Right lobe of liver (tissue), 4 donors: ENCODE data around the gene IGF2.
"Not testable (repeated sequence)": the region's sequence is repeated elsewhere in the genome, so short reads cannot be mapped to it uniquely, and the experiment has no call there.

ENCODE experiments used
- CTCF ChIP-seq, 4 donors: fragments of 200-600 bp in 3 of 4; fragments of 450-650 bp in 1 of 4; IDR thresholded peaks; one replicate each; pipeline versions ENCODE4 v1.5.1 to v1.8.0; 2016 to 2022; ENCODE audit warnings: antibody characterized with exemption in 4 of 4, mild to moderate bottlenecking in 2 of 4
- POLR2A ChIP-seq: fragments of 450-650 bp; IDR thresholded peaks from one replicate; pipeline ENCODE4 v1.6.1; 2017; ENCODE audit warnings: antibody characterized with exemption, mild to moderate bottlenecking
- donor health status: DM: no; HTN: no; CAD: no.
- donor health status: DM: no; HTN: no; CAD: no.
- donor health status: DM: no; HTN: yes; CAD: no.

DNA sequence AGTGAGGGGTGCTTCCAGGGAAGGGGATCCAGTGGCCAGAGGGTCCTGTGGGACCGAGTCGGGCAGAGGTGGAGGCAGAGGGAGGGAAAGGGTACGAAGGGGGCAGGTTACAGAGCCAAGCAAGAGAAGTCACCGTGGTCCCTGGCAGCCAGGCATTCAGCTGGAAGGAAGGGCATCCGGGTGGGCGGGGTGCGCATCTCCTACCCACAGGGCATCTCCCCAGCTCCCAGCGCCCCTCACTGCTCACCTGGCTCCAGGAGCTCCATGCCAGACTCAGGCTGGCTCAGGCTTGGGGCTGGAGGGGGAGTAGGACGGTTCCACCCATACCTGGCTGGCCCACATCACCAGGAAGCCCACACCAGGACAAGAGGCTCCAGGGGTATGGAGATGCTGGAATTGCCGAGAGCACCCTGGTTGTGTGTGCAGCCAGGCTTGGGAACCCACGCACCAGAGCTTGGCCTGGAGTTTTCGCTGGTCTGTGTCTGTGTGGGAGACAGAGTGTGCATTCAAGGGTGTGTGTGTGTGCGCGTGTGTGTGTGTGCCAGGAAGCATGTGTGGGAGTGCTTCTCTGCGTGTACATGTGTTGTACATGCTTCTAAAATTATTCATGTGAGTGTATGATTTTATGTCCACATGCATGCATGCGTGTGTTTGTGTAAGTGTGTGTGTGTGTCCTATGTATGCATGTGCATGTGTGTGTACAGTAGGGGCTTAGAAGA is 39.0 kb upstream of the IGF2 start:
- not testable (repeated sequence) for TF ChIP-seq CTCF (IDR thresholded peaks at IDR 0.05); POLR2A
